ENCODE data around the gene BIRC7. TPM values are rescaled to one million over a fixed set of nuclear protein-coding genes. Genes with fewer than 3 reads are reported as not detected.

BIRC7 gene
- total and polyA plus RNA-seq, 2 donors from 2014 or later, result 0.30 to 4.0 TPM

DNA sequence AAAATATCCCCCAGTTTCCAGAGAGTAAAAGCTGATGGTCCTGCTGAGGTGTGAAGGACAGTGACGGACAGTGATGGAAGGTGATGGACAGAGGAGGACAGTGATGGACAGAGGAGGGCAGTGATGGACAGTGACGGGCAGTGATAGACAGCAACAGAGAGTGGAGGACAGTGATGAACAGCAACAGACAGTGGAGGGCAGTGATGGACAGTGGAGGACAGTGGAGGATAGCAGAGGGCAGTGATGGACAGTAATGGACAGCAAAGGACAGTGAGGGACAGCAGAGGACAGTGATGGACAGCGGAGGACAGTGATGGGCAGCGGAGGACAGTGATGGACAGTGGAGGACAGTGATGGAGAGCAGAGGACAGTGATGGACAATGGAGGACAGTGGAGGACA, 21.2 kb downstream of the BIRC7 start:
- no peaks in the 10 kb centered on the region for H3K9me3 ChIP-seq (ENCODE audit: control insufficient read depth in 2 of 3, insufficient read depth in 1 of 3, low read length in 3 of 3)
- H3K27me3 ChIP-seq (ENCODE audit: control insufficient read depth, insufficient read depth, low read length), result no peaks in the 10 kb centered on the region
- H3K9ac ChIP-seq (ENCODE audit: low read length in 3 of 3), result no peak overlapping the region
- H3K4me1 ChIP-seq (ENCODE audit: control insufficient read depth in 2 of 3, insufficient read depth in 2 of 3, low read depth in 1 of 3, low read length in 3 of 3), result no peaks in the 10 kb centered on the region
- TF ChIP-seq, protein P1, sequence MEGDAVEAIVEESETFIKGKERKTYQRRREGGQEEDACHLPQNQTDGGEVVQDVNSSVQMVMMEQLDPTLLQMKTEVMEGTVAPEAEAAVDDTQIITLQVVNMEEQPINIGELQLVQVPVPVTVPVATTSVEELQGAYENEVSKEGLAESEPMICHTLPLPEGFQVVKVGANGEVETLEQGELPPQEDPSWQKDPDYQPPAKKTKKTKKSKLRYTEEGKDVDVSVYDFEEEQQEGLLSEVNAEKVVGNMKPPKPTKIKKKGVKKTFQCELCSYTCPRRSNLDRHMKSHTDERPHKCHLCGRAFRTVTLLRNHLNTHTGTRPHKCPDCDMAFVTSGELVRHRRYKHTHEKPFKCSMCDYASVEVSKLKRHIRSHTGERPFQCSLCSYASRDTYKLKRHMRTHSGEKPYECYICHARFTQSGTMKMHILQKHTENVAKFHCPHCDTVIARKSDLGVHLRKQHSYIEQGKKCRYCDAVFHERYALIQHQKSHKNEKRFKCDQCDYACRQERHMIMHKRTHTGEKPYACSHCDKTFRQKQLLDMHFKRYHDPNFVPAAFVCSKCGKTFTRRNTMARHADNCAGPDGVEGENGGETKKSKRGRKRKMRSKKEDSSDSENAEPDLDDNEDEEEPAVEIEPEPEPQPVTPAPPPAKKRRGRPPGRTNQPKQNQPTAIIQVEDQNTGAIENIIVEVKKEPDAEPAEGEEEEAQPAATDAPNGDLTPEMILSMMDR (IDR thresholded peaks at IDR 0.05; ENCODE audit: borderline replicate concordance, extremely low read depth, insufficient read depth), result no peak
- intact Hi-C loops (cut with DNase I), result no loop called here
- H3K4me3 ChIP-seq (ENCODE audit: low read length in 3 of 3), result no peak overlapping the region
- H3K36me3 ChIP-seq (ENCODE audit: control insufficient read depth in 2 of 3, insufficient read depth in 3 of 3, low read length in 3 of 3), result no peaks in the 10 kb centered on the region
- FAIRE-seq (no peak), DNase-seq (no peak)
- no peak overlapping the region for H3K27ac ChIP-seq (ENCODE audit: low read depth in 2 of 2, low read length in 2 of 2)

DNA sequence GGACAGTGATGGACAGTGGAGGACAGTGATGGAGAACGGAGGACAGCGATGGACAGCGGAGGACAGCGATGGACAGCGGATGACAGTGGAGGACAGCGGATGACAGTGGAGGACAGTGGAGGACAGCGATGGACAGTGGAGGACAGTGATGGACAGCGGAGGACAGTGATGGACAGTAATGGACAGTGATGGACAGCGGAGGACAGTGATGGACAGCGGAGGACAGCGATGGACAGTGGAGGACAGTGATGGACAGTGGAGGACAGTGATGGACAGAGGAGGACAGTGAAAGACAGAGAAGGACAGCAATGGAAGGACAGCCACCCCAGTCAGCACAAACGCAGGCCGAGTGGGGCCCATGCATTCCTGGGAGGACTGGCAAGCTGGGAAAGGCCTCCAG, 21.9 kb downstream of the BIRC7 start:
- Histone ChIP-seq H3K36me3 (ENCODE audit: control insufficient read depth in 2 of 3, insufficient read depth in 3 of 3, low read length in 3 of 3) (no peaks in the 10 kb centered on the region), H3K27ac (ENCODE audit: low read depth in 2 of 2, low read length in 2 of 2) (no peak overlapping the region), H3K4me3 (ENCODE audit: low read length in 3 of 3) (no peak overlapping the region), H3K27me3 (ENCODE audit: control insufficient read depth, insufficient read depth, low read length) (no peaks in the 10 kb centered on the region), H3K4me1 (ENCODE audit: control insufficient read depth in 2 of 3, insufficient read depth in 2 of 3, low read depth in 1 of 3, low read length in 3 of 3) (no peaks in the 10 kb centered on the region), H3K9me3 (ENCODE audit: control insufficient read depth in 2 of 3, insufficient read depth in 1 of 3, low read length in 3 of 3) (no peaks in the 10 kb centered on the region), H3K9ac (ENCODE audit: low read length in 3 of 3) (no peak overlapping the region)
- TF ChIP-seq, protein P1 (IDR thresholded peaks at IDR 0.05; ENCODE audit: borderline replicate concordance, extremely low read depth, insufficient read depth), result no peak
- DNase-seq (no peak), FAIRE-seq (no peak)
- intact Hi-C loops (cut with DNase I), result no loop called here

DNA sequence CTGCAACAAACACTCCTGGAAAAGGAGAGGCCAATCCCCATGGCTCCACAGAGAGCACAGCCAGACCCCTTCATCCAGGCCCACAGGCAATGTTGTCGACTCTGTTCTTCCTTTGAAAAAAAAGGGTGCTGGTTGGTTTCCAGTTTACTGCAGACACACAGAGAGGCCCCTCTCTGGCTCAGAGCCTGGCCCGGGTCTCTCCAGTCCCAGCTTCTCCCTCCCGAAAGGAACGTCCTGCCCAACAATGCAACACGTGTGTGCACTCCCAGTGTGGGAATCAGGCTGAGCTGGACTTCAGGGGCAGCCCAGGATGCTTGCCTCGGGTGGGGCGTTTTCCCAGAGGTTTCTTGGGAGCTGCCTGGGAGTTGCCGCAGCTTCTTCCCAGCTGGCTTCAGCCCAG, 23.1 kb downstream of the BIRC7 start:
- intact Hi-C loops (cut with DNase I), result no loop called here
- H3K27ac ChIP-seq (ENCODE audit: low read depth in 2 of 2, low read length in 2 of 2), result no peak overlapping the region
- no peaks in the 10 kb centered on the region for H3K27me3 ChIP-seq (ENCODE audit: control insufficient read depth, insufficient read depth, low read length)
- H3K4me3 ChIP-seq (ENCODE audit: low read length in 3 of 3), result no peak overlapping the region
- TF ChIP-seq, protein P1 (IDR thresholded peaks at IDR 0.05; ENCODE audit: borderline replicate concordance, extremely low read depth, insufficient read depth), result no peak
- no peaks in the 10 kb centered on the region for H3K4me1 ChIP-seq (ENCODE audit: control insufficient read depth in 2 of 3, insufficient read depth in 2 of 3, low read depth in 1 of 3, low read length in 3 of 3)
- DNase-seq (peak in 3 of 5 donors; percentile 41 to 86 (median 60)), FAIRE-seq (no peak)
- no peaks in the 10 kb centered on the region for H3K36me3 ChIP-seq (ENCODE audit: control insufficient read depth in 2 of 3, insufficient read depth in 3 of 3, low read length in 3 of 3)
- H3K9me3 ChIP-seq (ENCODE audit: control insufficient read depth in 2 of 3, insufficient read depth in 1 of 3, low read length in 3 of 3), result no peaks in the 10 kb centered on the region
- no peak overlapping the region for H3K9ac ChIP-seq (ENCODE audit: low read length in 3 of 3)
